Adrenal gland (tissue), 12 donors: ENCODE results near the gene TCEA2. TPM values are rescaled to one million over a fixed set of nuclear protein-coding genes. Genes with fewer than 3 reads are reported as not detected.

ENCODE experiments used
- DNase-seq, 7 donors: peaks; one replicate each; pipeline ENCODE4 v3.0.0-alpha.2; 2019 to 2020
- H3K27ac ChIP-seq, 5 donors: fragments of 200-600 bp; sonication (generic) in 4 of 5; 1 replicate in 3 of 5; 2 replicates in 2 of 5; pipeline versions ENCODE4 v1.5.1 to v1.8.0; 2016 to 2020; ENCODE audit warnings: mild to moderate bottlenecking in 1 of 5
- H3K27me3 ChIP-seq: fragments of 200-600 bp; 2 replicates; pipeline ENCODE4 v1.8.0; 2021
- H3K36me3 ChIP-seq, 2 donors: fragments of 200-600 bp; replicated peaks in 1 of 2; 1 replicate in 1 of 2; 2 replicates in 1 of 2; pipeline versions ENCODE4 v1.5.1 to v1.8.0; 2018 to 2022
- H3K4me1 ChIP-seq, 2 donors: fragments of 200-600 bp; replicated peaks in 1 of 2; 1 replicate in 1 of 2; 2 replicates in 1 of 2; pipeline versions ENCODE4 v1.5.1 to v1.8.0; 2018 to 2021
- H3K4me3 ChIP-seq, 4 donors: fragments of 200-600 bp; sonication (generic) in 3 of 4; one replicate each; pipeline ENCODE4 v1.5.1; 2016 to 2018
- H3K9me3 ChIP-seq, 3 donors: fragments of 200-600 bp; sonication (generic) in 1 of 3; replicated peaks in 1 of 3; 1 replicate in 2 of 3; 2 replicates in 1 of 3; pipeline versions ENCODE4 v1.5.1 to v1.8.0; 2016 to 2021
- POLR2A ChIP-seq, 2 donors: fragments of 450-650 bp; IDR thresholded peaks; one replicate each; pipeline ENCODE4 v1.6.1; 2017; ENCODE audit warnings: antibody characterized with exemption in 2 of 2, mild to moderate bottlenecking in 2 of 2, moderate library complexity in 1 of 2
- WGBS, 4 donors: extraction: QIAGEN DNeasy Blood & Tissue Kit in 2 of 4; methylation state at CpG; one replicate each; pipeline versions ENCODE4 v1.1.5 to v1.1.7; 2013 to 2017; 5-methylcytosine and 5-hydroxymethylcytosine counted together
- intact Hi-C, 2 donors: fragments of 100-400 bp; cut with DNase I; formaldehyde crosslinking; loops; one replicate each; pipeline versions ENCODE4 v1.14.1 to v1.15.0; 2022 to 2023
- polyA plus RNA-seq, 3 donors: library from polyadenylated mRNA; stranded (reverse); fragments of 200-250 nt in 2 of 3; fragments of 350-450 nt in 1 of 3; fragmentation: Illumina TruSeq in 1 of 3; extraction: RNeasy Lipid Tissue Mini Kit (QIAGEN cat#74804) in 1 of 3; gene quantifications; one replicate each; pipeline ENCODE4 v1.2.3, GENCODE V29; 2013 to 2014
- total RNA-seq, 9 donors: library from RNA; depleted of rRNA in 4 of 9; stranded (reverse); fragments of >200 nt in 4 of 9; fragments of 120-200 nt in 1 of 9; fragmentation: NEBNext Ultra II Directional in 1 of 9; extraction: Animal tissue kit (Norgen Biotek cat#: 25700) in 1 of 9; gene quantifications; one replicate each; pipeline versions ENCODE4 v1.1.0 to v1.2.4, GENCODE V29; 2013 to 2023
- TF ChIP-seq, protein P1 (sequence below), 6 experiments: fragments of 450-650 bp in 4 of 6; fragments of 200-600 bp in 2 of 6; sonication (generic) in 1 of 6; IDR thresholded peaks; 1 replicate in 5 of 6; 2 replicates in 1 of 6; pipeline versions ENCODE4 v1.5.1 to v1.8.0; 2016 to 2021; ENCODE audit warnings: antibody characterized with exemption in 6 of 6, mild to moderate bottlenecking in 2 of 6, moderate library complexity in 1 of 6
- donor health status: healthy with polysubstance abuse.
- donor health status: Bipolar disorder and iron deficiency.
- donor health status: DM: yes; HTN: yes; CAD: no.
- donor health status: DM: no; HTN: no; CAD: no.
- donor health status: DM: no; HTN: no; CAD: no.
- donor health status: DM: yes; HTN: yes; CAD: no.

TCEA2 gene
- total and polyA plus RNA-seq, 12 donors: 12.6 to 184 (median 53.7) TPM

- peaks cover 49% of the 10 kb centered on the region for H3K27me3 ChIP-seq
- intact Hi-C loops: no loop called here
Measured at GRCh38 chr20:64043768-64044167, 19.2 kb upstream of the TCEA2 start.

DNA sequence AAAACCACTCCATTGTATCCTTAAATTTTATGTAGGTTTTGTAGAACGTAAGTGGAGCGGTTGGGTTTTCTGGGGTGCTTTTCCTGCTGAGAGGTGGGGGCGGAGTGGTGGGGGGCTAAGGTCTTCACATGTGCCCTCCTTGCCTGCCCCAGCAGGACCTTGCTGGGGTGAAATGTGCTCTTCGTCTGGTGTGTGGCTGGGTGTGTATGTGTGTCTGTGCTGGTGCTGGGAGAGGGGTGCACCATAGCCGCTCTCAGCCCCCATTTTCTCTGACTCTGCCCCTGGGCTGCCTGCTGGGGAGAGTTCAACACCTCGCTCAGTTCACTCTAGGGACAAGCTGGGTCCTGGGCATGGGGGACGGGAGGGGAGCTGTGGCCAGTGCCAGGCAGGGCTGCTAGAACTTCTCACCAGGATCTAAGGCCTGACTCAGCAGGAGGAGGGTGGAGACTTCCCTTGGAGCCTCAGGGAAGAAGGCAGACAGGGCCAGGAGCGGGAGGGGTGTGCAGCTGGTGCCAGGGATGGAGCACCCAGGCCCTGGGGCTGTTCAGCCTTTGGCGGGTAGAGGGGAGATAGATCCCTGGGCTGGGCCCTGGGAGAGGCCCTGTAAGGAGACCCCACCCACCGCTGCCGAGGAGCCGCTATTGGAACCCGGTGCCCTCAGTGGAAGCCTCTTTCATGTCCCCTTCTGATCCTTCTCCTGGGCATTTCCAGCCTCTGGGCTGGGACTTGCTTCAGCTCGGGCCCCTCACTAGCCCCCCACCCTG, 18.3 kb upstream of the TCEA2 start:
- no peak overlapping the region for H3K4me3 ChIP-seq
- H3K4me1 ChIP-seq: peaks cover 0 to 12% of the 10 kb centered on the region in 2 donors
- peak in 3 of 7 donors; percentile 44 to 68 (median 62) for DNase-seq
- 61 to 68% (median 64%) methylated on average over 6 to 14 of the region's 14 CpGs for WGBS, 4 donors
- intact Hi-C loops: loop anchor here in 1 of 2 donors (5.0 kb wide), 1 partner anchor 68 kb away; no protein-coding TSS in a partner anchor
- TF ChIP-seq, protein P1, sequence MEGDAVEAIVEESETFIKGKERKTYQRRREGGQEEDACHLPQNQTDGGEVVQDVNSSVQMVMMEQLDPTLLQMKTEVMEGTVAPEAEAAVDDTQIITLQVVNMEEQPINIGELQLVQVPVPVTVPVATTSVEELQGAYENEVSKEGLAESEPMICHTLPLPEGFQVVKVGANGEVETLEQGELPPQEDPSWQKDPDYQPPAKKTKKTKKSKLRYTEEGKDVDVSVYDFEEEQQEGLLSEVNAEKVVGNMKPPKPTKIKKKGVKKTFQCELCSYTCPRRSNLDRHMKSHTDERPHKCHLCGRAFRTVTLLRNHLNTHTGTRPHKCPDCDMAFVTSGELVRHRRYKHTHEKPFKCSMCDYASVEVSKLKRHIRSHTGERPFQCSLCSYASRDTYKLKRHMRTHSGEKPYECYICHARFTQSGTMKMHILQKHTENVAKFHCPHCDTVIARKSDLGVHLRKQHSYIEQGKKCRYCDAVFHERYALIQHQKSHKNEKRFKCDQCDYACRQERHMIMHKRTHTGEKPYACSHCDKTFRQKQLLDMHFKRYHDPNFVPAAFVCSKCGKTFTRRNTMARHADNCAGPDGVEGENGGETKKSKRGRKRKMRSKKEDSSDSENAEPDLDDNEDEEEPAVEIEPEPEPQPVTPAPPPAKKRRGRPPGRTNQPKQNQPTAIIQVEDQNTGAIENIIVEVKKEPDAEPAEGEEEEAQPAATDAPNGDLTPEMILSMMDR (IDR thresholded peaks at IDR 0.05): no peak
- peak in 1 of 2 donors; percentile 16 for TF ChIP-seq POLR2A (IDR thresholded peaks at IDR 0.05)
- no peaks in the 10 kb centered on the region for H3K36me3 ChIP-seq
- peak overlapping the region in 1 of 5 donors; percentile 61 for H3K27ac ChIP-seq
- H3K9me3 ChIP-seq: no peaks in the 10 kb centered on the region
- H3K27me3 ChIP-seq: peaks cover 54% of the 10 kb centered on the region

More at GRCh38 chr20:64043768-64044167, 19.2 kb upstream of the TCEA2 start:
- TF ChIP-seq, protein P1 (IDR thresholded peaks at IDR 0.05): no peak
- TF ChIP-seq POLR2A (IDR thresholded peaks at IDR 0.05): no peak
- Histone ChIP-seq H3K27ac (no peak overlapping the region), H3K4me1 (peaks cover 2 to 20% of the 10 kb centered on the region in 2 donors), H3K36me3 (no peaks in the 10 kb centered on the region), H3K4me3 (no peak overlapping the region), H3K9me3 (no peaks in the 10 kb centered on the region)
- no peak for DNase-seq
- 86 to 90% (median 88%) methylated on average over 9 of the region's 9 CpGs for WGBS, 4 donors

GRCh38 chr20:64045346-64046011, 17.5 kb upstream of the TCEA2 start:
- peaks cover 57% of the 10 kb centered on the region for H3K27me3 ChIP-seq
- WGBS, 4 donors: 38 to 71% (median 65%) methylated on average over 3 to 11 of the region's 11 CpGs

GRCh38 chr20:64047046-64047389, 16.0 kb upstream of the TCEA2 start:
- H3K27ac ChIP-seq: no peak overlapping the region
- peaks cover 54% of the 10 kb centered on the region for H3K27me3 ChIP-seq
- no peaks in the 10 kb centered on the region for H3K36me3 ChIP-seq
- WGBS, 4 donors: 64 to 78% (median 65%) methylated on average over 8 of the region's 8 CpGs
- H3K4me3 ChIP-seq: peak overlapping the region in 1 of 4 donors; percentile 26
- intact Hi-C loops: loop anchor here in 1 of 2 donors (5.0 kb wide), 1 partner anchor 65 kb away; no protein-coding TSS in a partner anchor
- no peak for DNase-seq
- TF ChIP-seq, protein P1 (IDR thresholded peaks at IDR 0.05): no peak
- no peak for TF ChIP-seq POLR2A (IDR thresholded peaks at IDR 0.05)
- H3K4me1 ChIP-seq: peaks cover 0 to 5% of the 10 kb centered on the region in 2 donors
- H3K9me3 ChIP-seq: no peaks in the 10 kb centered on the region

More at GRCh38 chr20:64045346-64046011, 17.5 kb upstream of the TCEA2 start:
- H3K4me1 ChIP-seq: peaks cover 0 to 12% of the 10 kb centered on the region in 2 donors
- H3K9me3 ChIP-seq: no peaks in the 10 kb centered on the region
- peak in 3 of 7 donors; percentile 17 to 70 (median 57) for DNase-seq
- H3K36me3 ChIP-seq: no peaks in the 10 kb centered on the region
- H3K4me3 ChIP-seq: no peak overlapping the region
- intact Hi-C loops: loop anchor here in 1 of 2 donors (5.0 kb wide), 1 partner anchor 67 kb away; no protein-coding TSS in a partner anchor
- H3K27ac ChIP-seq: peak overlapping the region in 1 of 5 donors; percentile 61
- no peak for TF ChIP-seq POLR2A (IDR thresholded peaks at IDR 0.05)
- TF ChIP-seq, protein P1 (IDR thresholded peaks at IDR 0.05): no peak
